Bronchial epithelial cell (primary cell): Measurements from ENCODE around the gene RASEF. TPM values are rescaled to one million over a fixed set of nuclear protein-coding genes. Genes with fewer than 3 reads are reported as not detected.
A peak's percentile ranks its signal among the peaks of the same experiment; 100 is the strongest.

Source experiments
- DNase-seq: peaks from one replicate; pipeline ENCODE4 v3.0.0-alpha.2; 2010; ENCODE audit warnings: low read depth
- FAIRE-seq: peaks from 2 replicates; lab custom pipeline; 2011; peaks lifted over from hg19 to GRCh38; lab: Jason Lieb, UNC
- H3K27me3 ChIP-seq: 2 replicates; pipeline ENCODE4 v1.5.1; 2011; ENCODE audit warnings: low read length; ENCODE audit not compliant: control insufficient read depth, insufficient read depth
- H3K36me3 ChIP-seq: 2 replicates; pipeline ENCODE4 v1.5.1; 2011; ENCODE audit warnings: low read length; ENCODE audit not compliant: control insufficient read depth, insufficient read depth
- H3K4me3 ChIP-seq: 2 replicates; pipeline ENCODE4 v1.5.1; 2011; ENCODE audit warnings: mild to moderate bottlenecking, low read depth, low read length, control low read depth
- total RNA-seq: library from RNA; depleted of rRNA; stranded (reverse); fragments of >200 nt; gene quantifications from 2 replicates; pipeline ENCODE4 v1.2.1, GENCODE V29; 2014
- TF ChIP-seq, protein P1 (sequence below): IDR thresholded peaks from 2 replicates; pipeline ENCODE4 v1.5.1; 2011; ENCODE audit warnings: mild to moderate bottlenecking, moderate library complexity, low read length, control low read depth, inconsistent platforms; ENCODE audit not compliant: insufficient read depth, severe bottlenecking

Gene RASEF
- total RNA-seq, 1 donor from 2014 or later: 9.2 TPM

DNA sequence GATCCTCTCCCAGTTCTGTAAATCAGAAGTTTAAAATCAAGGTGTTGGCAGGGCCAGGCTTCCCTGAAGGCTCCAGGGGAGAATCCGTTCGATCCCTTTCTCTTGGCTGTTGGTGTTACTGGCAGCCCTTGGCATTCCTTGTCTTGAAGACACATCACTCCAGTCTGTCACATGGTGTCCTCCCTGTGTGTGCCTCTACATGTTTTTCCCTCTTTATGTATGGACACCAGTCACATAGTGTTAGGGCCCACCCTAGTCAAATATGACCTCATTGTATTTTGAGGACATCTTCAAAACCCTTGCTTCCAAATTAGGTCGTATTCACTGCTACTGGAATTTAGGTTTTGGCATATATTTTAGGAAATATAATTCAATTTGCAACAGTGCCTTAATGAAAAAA lies 94.6 kb downstream of the RASEF start:
- FAIRE-seq: no peak

DNA sequence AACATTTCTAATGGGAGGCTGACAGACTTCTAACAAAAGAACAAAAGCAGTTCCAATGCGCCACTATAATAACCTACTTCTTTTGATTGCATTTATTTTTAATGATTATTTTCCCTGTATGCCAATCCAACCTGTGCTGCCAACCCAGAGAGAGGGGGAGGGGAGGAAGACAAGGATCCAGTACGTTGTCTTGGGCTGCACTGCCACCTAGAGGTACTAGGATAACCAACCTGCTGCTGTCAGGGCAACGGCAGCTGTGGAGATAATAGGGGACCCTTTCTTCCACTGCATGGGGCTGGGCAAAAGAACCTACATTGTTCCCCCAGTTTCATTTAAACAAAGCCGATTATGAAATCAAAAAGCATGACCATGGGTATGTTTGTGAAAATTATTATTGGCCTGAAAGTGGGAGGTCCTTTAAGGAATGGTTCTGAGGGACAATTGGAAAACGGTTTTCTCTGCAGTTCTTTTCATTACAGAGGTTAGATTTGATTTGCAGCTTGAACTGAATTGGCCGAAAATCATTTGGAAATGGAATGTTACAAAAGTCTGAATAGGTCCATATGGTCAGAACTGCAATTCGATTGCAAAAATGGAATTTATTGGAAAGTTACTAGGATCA lies 101.3 kb downstream of the RASEF start:
- H3K27me3 ChIP-seq: no peaks in the 10 kb centered on the region
- peak; percentile 71 for DNase-seq
- TF ChIP-seq, protein P1, sequence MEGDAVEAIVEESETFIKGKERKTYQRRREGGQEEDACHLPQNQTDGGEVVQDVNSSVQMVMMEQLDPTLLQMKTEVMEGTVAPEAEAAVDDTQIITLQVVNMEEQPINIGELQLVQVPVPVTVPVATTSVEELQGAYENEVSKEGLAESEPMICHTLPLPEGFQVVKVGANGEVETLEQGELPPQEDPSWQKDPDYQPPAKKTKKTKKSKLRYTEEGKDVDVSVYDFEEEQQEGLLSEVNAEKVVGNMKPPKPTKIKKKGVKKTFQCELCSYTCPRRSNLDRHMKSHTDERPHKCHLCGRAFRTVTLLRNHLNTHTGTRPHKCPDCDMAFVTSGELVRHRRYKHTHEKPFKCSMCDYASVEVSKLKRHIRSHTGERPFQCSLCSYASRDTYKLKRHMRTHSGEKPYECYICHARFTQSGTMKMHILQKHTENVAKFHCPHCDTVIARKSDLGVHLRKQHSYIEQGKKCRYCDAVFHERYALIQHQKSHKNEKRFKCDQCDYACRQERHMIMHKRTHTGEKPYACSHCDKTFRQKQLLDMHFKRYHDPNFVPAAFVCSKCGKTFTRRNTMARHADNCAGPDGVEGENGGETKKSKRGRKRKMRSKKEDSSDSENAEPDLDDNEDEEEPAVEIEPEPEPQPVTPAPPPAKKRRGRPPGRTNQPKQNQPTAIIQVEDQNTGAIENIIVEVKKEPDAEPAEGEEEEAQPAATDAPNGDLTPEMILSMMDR: peak; percentile 86
- no peak for FAIRE-seq
- no peaks in the 10 kb centered on the region for H3K36me3 ChIP-seq
- H3K4me3 ChIP-seq: no peak overlapping the region

More for the DNA sequence above, 94.6 kb downstream of the RASEF start:
- Histone ChIP-seq H3K36me3 (no peaks in the 10 kb centered on the region), H3K27me3 (no peaks in the 10 kb centered on the region), H3K4me3 (no peak overlapping the region)
- DNase-seq: no peak
- TF ChIP-seq, protein P1: no peak

DNA sequence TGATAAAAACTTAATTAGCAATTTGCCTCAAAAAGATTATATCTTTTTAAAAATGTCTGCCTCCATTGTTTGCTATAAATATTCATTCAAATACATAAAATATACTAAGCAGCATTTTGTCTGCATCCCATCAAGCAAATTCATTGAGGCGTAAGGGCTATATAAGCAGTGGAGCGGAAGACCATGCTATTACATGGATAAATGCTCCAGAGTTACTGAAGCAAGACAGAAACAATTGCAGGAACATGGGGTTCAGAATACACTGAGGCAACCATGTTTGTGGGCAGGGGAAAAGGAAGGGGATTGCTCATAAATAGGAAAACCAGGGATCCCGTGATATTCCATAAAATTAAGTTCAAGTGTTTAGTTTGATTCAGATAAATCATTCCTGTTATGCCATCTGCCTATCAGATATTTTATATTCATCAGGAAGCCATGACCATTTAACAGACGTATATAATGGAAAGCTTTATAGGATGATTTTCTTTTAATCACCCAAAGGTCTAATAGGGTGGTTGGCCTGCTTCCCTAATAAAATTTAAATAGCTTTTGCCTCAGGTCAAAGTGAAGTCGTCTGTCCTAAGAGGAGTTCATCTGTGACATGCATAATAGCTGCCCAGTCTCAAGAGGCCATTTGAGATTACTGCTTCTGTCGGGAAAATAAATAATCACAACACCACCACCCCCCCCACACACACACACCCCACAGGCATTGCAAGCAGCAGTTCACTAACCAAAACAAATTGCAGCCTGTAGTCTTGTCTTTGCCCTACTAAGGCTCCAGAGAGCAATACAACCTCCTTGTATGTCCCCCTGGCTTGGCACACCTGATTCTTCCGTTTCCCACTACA lies 105.2 kb downstream of the RASEF start:
- no peak for FAIRE-seq
- TF ChIP-seq, protein P1: no peak
- no peaks in the 10 kb centered on the region for H3K27me3 ChIP-seq

DNA sequence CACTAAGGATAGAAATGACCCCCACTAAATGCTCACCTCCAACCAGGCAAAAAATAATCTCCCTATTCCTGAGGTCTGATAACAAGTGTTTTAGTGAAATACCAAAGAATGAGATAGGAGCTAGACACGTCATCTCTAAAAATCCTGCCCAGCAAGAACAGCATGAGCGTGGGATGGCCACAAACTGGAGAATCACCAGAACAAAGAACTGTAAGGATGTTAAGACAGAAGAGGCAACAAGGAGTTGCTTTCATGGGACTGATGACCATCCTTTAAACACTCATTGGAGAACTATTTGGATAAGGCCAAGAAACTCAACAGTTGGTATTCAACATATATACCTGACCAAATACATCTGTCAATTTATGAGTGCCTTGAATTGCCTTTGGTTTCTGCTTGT lies 113.7 kb downstream of the RASEF start:
- H3K27me3 ChIP-seq: no peaks in the 10 kb centered on the region

More for the DNA sequence above, 105.2 kb downstream of the RASEF start:
- Histone ChIP-seq H3K4me3 (no peak overlapping the region), H3K36me3 (no peaks in the 10 kb centered on the region)
- DNase-seq: no peak

DNA sequence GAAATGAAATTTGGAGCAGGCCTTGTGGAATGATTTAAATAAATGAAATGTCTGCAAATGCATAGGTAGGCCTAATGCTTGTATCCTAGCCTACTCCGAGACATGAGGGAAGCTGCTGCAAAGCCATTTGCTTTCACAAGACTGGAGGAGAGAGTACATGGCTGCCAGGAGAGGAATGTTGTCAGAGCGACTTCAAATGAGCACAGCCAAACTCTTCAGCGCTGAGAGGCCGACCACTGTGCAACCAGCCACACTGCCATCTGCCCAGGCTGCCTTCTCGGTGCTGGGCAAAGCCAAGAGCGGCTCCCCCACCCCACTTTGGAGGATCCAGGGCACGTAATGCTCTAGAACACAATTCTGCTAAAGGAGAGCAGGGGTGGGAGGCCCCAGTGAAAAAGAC lies 122.6 kb downstream of the RASEF start:
- no peaks in the 10 kb centered on the region for H3K27me3 ChIP-seq
- H3K36me3 ChIP-seq: no peaks in the 10 kb centered on the region
- TF ChIP-seq, protein P1: no peak
- H3K4me3 ChIP-seq: no peak overlapping the region
- DNase-seq: no peak
- peak; percentile 50 for FAIRE-seq

More for the DNA sequence above, 113.7 kb downstream of the RASEF start:
- FAIRE-seq (no peak), DNase-seq (no peak)
- no peaks in the 10 kb centered on the region for H3K36me3 ChIP-seq
- TF ChIP-seq, protein P1: no peak
- H3K4me3 ChIP-seq: no peak overlapping the region
